ENCODE results near the gene KRTAP2-1.
"Not testable (repeated sequence)": the region's sequence is repeated elsewhere in the genome, so short reads cannot be mapped to it uniquely, and the experiment has no call there.

The KRTAP2-1 gene

GRCh38 chr17:41002814-41003213 is 44.3 kb downstream of the KRTAP2-1 start (continued):
- TF ChIP-seq BCL11B (tag by site-specific recombination; IDR thresholded peaks at IDR 0.05; ENCODE audit: low read depth), result no peak
- TF ChIP-seq ZNF707 (tag by site-specific recombination; IDR thresholded peaks at IDR 0.05), result no peak

- Histone ChIP-seq H3K4me3 (ENCODE audit: low read depth, low read length) (no peak overlapping the region), H3K27ac (ENCODE audit: extremely low read depth, low read depth, low read length) (no peak overlapping the region), H3K9me3 (ENCODE audit: control insufficient read depth, insufficient read depth, low read depth, low read length) (no peaks in the 10 kb centered on the region), H3K36me3 (ENCODE audit: control insufficient read depth in 2 of 2, insufficient read depth in 1 of 2, low read length in 2 of 2) (no peaks in the 10 kb centered on the region), H3K4me1 (ENCODE audit: control insufficient read depth, insufficient read depth, low read length) (no peaks in the 10 kb centered on the region)
- ChIA-PET POLR2A (no interaction called here), CTCF (no interaction called here)
- no peak for TF ChIP-seq ZNF175 (tag by site-specific recombination; IDR thresholded peaks at IDR 0.05)
- TF ChIP-seq ZNF16 (tag by site-specific recombination; IDR thresholded peaks at IDR 0.05; ENCODE audit: low read depth), result no peak
- TF ChIP-seq, protein P1, sequence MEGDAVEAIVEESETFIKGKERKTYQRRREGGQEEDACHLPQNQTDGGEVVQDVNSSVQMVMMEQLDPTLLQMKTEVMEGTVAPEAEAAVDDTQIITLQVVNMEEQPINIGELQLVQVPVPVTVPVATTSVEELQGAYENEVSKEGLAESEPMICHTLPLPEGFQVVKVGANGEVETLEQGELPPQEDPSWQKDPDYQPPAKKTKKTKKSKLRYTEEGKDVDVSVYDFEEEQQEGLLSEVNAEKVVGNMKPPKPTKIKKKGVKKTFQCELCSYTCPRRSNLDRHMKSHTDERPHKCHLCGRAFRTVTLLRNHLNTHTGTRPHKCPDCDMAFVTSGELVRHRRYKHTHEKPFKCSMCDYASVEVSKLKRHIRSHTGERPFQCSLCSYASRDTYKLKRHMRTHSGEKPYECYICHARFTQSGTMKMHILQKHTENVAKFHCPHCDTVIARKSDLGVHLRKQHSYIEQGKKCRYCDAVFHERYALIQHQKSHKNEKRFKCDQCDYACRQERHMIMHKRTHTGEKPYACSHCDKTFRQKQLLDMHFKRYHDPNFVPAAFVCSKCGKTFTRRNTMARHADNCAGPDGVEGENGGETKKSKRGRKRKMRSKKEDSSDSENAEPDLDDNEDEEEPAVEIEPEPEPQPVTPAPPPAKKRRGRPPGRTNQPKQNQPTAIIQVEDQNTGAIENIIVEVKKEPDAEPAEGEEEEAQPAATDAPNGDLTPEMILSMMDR (tag by site-specific recombination; IDR thresholded peaks at IDR 0.05), result no peak
- TF ChIP-seq ZNF169 (tag by site-specific recombination; IDR thresholded peaks at IDR 0.05), result no peak
- TF ChIP-seq MYNN (tag by site-specific recombination; IDR thresholded peaks at IDR 0.05; ENCODE audit: borderline replicate concordance), result no peak
- TF ChIP-seq ZNF664 (tag by site-specific recombination; IDR thresholded peaks at IDR 0.05), result no peak
- no peak for TF ChIP-seq ZNF660 (tag by site-specific recombination; IDR thresholded peaks at IDR 0.05)
- TF ChIP-seq ZNF571 (tag by site-specific recombination; IDR thresholded peaks at IDR 0.05), result no peak
- TF ChIP-seq ZNF138 (tag by site-specific recombination; IDR thresholded peaks at IDR 0.05; ENCODE audit: borderline replicate concordance), result no peak
- no peak for TF ChIP-seq KLF7 (tag by site-specific recombination; IDR thresholded peaks at IDR 0.05; ENCODE audit: borderline replicate concordance)
Measured at GRCh38 chr17:41001795-41002194, 45.3 kb downstream of the KRTAP2-1 start.

GRCh38 chr17:40999563-40999962 is 47.6 kb downstream of the KRTAP2-1 start, which contains the start of gene KRTAP3-2:
Gene KRTAP3-2, minus strand, starts transcription at chr17:40999906. Its CDS starts 53 bp downstream, at chr17:40999853.
- POLR2A ChIA-PET, result not testable (repeated sequence)
- CTCF ChIA-PET, result interaction anchor here (0.7 kb wide), 1 partner anchor 579 kb away, joined by 3 read pairs; no protein-coding TSS in a partner anchor

GRCh38 chr17:40997361-40997760 is 49.8 kb downstream of the KRTAP2-1 start:
- Histone ChIP-seq H3K27ac (ENCODE audit: extremely low read depth, low read depth, low read length) (no peak overlapping the region), H3K36me3 (ENCODE audit: control insufficient read depth in 2 of 2, insufficient read depth in 1 of 2, low read length in 2 of 2) (no peaks in the 10 kb centered on the region), H3K4me3 (ENCODE audit: low read depth, low read length) (no peak overlapping the region), H3K4me1 (ENCODE audit: control insufficient read depth, insufficient read depth, low read length) (no peaks in the 10 kb centered on the region), H3K9me3 (ENCODE audit: control insufficient read depth, insufficient read depth, low read depth, low read length) (no peaks in the 10 kb centered on the region)
- ChIA-PET POLR2A (no interaction called here), CTCF (interaction anchor here (0.7 to 1.0 kb wide), 2 partner anchors 83 to 666 kb away, joined by 3 to 5 read pairs; no protein-coding TSS in a partner anchor)
- TF ChIP-seq ZNF132 (tag by site-specific recombination; IDR thresholded peaks at IDR 0.05; ENCODE audit: borderline replicate concordance) (no peak), ZBTB44 (tag by site-specific recombination; IDR thresholded peaks at IDR 0.05) (no peak), ZSCAN23 (tag by site-specific recombination; IDR thresholded peaks at IDR 0.05) (no peak), ZNF26 (tag by site-specific recombination; IDR thresholded peaks at IDR 0.05) (no peak), ZNF248 (tag by site-specific recombination; IDR thresholded peaks at IDR 0.05) (no peak), ZNF555 (tag by site-specific recombination; conservative IDR thresholded peaks at IDR 0.05) (no peak), ZNF600 (tag by site-specific recombination; IDR thresholded peaks at IDR 0.05) (no peak)
- TF ChIP-seq, protein P2, sequence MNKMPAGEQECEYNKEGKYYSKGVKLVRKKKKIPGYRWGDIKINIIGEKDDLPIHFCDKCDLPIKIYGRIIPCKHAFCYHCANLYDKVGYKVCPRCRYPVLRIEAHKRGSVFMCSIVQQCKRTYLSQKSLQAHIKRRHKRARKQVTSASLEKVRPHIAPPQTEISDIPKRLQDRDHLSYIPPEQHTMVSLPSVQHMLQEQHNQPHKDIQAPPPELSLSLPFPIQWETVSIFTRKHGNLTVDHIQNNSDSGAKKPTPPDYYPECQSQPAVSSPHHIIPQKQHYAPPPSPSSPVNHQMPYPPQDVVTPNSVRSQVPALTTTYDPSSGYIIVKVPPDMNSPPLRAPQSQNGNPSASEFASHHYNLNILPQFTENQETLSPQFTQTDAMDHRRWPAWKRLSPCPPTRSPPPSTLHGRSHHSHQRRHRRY (tag by site-specific recombination; IDR thresholded peaks at IDR 0.05), result no peak
- TF ChIP-seq, protein P3, sequence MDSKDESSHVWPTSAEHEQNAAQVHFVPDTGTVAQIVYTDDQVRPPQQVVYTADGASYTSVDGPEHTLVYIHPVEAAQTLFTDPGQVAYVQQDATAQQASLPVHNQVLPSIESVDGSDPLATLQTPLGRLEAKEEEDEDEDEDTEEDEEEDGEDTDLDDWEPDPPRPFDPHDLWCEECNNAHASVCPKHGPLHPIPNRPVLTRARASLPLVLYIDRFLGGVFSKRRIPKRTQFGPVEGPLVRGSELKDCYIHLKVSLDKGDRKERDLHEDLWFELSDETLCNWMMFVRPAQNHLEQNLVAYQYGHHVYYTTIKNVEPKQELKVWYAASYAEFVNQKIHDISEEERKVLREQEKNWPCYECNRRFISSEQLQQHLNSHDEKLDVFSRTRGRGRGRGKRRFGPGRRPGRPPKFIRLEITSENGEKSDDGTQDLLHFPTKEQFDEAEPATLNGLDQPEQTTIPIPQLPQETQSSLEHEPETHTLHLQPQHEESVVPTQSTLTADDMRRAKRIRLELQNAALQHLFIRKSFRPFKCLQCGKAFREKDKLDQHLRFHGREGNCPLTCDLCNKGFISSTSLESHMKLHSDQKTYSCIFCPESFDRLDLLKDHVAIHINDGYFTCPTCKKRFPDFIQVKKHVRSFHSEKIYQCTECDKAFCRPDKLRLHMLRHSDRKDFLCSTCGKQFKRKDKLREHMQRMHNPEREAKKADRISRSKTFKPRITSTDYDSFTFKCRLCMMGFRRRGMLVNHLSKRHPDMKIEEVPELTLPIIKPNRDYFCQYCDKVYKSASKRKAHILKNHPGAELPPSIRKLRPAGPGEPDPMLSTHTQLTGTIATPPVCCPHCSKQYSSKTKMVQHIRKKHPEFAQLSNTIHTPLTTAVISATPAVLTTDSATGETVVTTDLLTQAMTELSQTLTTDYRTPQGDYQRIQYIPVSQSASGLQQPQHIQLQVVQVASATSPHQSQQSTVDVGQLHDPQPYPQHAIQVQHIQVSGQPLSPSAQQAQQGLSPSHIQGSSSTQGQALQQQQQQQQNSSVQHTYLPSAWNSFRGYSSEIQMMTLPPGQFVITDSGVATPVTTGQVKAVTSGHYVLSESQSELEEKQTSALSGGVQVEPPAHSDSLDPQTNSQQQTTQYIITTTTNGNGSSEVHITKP (tag by site-specific recombination; IDR thresholded peaks at IDR 0.05), result no peak

More at GRCh38 chr17:40999563-40999962, 47.6 kb downstream of the KRTAP2-1 start, which contains the start of gene KRTAP3-2:
- H3K27ac ChIP-seq (ENCODE audit: extremely low read depth, low read depth, low read length); H3K4me3 ChIP-seq (ENCODE audit: low read depth, low read length); H3K4me1 ChIP-seq (ENCODE audit: control insufficient read depth, insufficient read depth, low read length); H3K36me3 ChIP-seq (ENCODE audit: control insufficient read depth in 2 of 2, insufficient read depth in 1 of 2, low read length in 2 of 2); H3K9me3 ChIP-seq (ENCODE audit: control insufficient read depth, insufficient read depth, low read depth, low read length): not testable (repeated sequence)
